GM12878 (cell line): ENCODE measurements around the gene CCDC12. TPM values are rescaled to one million over a fixed set of nuclear protein-coding genes. Genes with fewer than 3 reads are reported as not detected.
A peak's percentile ranks its signal among the peaks of the same experiment; 100 is the strongest.

Source experiments
- ATAC-seq: fragments of 200-7000 bp; cut with Tn5 transposase; 3 replicates; pipeline ENCODE4 v1.9.1; 2020; ENCODE audit warnings: mild to moderate bottlenecking, moderate library complexity
- BruUV-seq: library from RNA; stranded (reverse); fragments of 400-500 nt; replicated peaks from 2 replicates; lab custom pipeline; 2021; lab: Mats Ljungman, UMichigan
- CTCF ChIA-PET: fragments of 300-600 bp; sonication (Branson Sonifier 250); formaldehyde crosslinking; extraction: SDS; loops from one replicate; lab custom pipeline; 2021; ENCODE audit warnings: inconsistent platforms; lab: Yijun Ruan, JAX
- POLR2A ChIA-PET: fragments of 350-600 bp; formaldehyde crosslinking; extraction: SDS; loops from one replicate; lab custom pipeline; 2021; ENCODE audit warnings: inconsistent platforms; lab: Charles Lee
- RAD21 ChIA-PET: fragments of 300-600 bp; sonication (Branson Sonifier 250); formaldehyde crosslinking; loops from one replicate; lab custom pipeline; 2023; ENCODE audit warnings: antibody characterized with exemption; ENCODE audit not compliant: unreplicated experiment; lab: Charles Lee
- SMC1A ChIA-PET: fragments of 300-600 bp; sonication (Branson Sonifier 250); formaldehyde crosslinking; loops from one replicate; lab custom pipeline; 2023; ENCODE audit not compliant: unreplicated experiment, uncharacterized antibody; lab: Charles Lee
- DNase-seq: peaks from one replicate; pipeline ENCODE4 v3.0.0-alpha.2; 2011; ENCODE audit warnings: low read depth, low spot score
- FAIRE-seq: peaks from 3 replicates; lab custom pipeline; 2011; peaks lifted over from hg19 to GRCh38; lab: Jason Lieb, UNC
- H2AFZ ChIP-seq: 2 replicates; pipeline ENCODE4 v1.6.0; 2011; ENCODE audit warnings: low read depth, low read length, control low read depth; ENCODE audit not compliant: control insufficient read depth
- H3K27ac ChIP-seq: 2 replicates; pipeline ENCODE4 v1.5.1; 2011; ENCODE audit warnings: control low read depth; ENCODE audit not compliant: control insufficient read depth, insufficient read depth
- H3K27me3 ChIP-seq, 2 experiments: replicated peaks in 1 of 2; 2 replicates each; pipeline versions ENCODE4 v1.6.0 to v1.6.1; 2011; ENCODE audit warnings: low read length in 1 of 2; ENCODE audit not compliant: control insufficient read depth in 2 of 2, insufficient read depth in 2 of 2
- H3K36me3 ChIP-seq, 2 experiments: 2 replicates each; pipeline ENCODE4 v1.5.1; 2011; ENCODE audit warnings: low read length in 1 of 2; ENCODE audit not compliant: control insufficient read depth in 2 of 2, insufficient read depth in 2 of 2
- H3K4me1 ChIP-seq: 2 replicates; pipeline ENCODE4 v1.6.1; 2011; ENCODE audit warnings: mild to moderate bottlenecking, low read length, moderate library complexity, mixed read lengths; ENCODE audit not compliant: control insufficient read depth, insufficient read depth
- H3K4me2 ChIP-seq: 2 replicates; pipeline ENCODE4 v1.6.0; 2011; ENCODE audit warnings: control low read depth; ENCODE audit not compliant: control insufficient read depth, insufficient read depth
- H3K4me3 ChIP-seq: fragments of 200-600 bp; sonication (generic); 2 replicates; pipeline ENCODE4 v1.5.1; 2016
- H3K79me2 ChIP-seq: 2 replicates; pipeline ENCODE4 v1.6.0; 2011; ENCODE audit warnings: low read length; ENCODE audit not compliant: control insufficient read depth, insufficient read depth
- H3K9ac ChIP-seq: 2 replicates; pipeline ENCODE4 v1.8.0; 2011; ENCODE audit warnings: low read length, control low read depth, mixed read lengths; ENCODE audit not compliant: control insufficient read depth, insufficient read depth
- H3K9me3 ChIP-seq: replicated peaks from 3 replicates; pipeline ENCODE4 v1.5.1; 2011; ENCODE audit warnings: mild to moderate bottlenecking, low read length; ENCODE audit not compliant: control insufficient read depth, insufficient read depth
- H4K20me1 ChIP-seq: 2 replicates; pipeline ENCODE4 v1.6.0; 2011; ENCODE audit not compliant: control insufficient read depth, insufficient read depth
- EZH2 ChIP-seq: IDR thresholded peaks from 2 replicates; pipeline ENCODE4 v1.6.1; 2012; ENCODE audit warnings: low read depth, mild to moderate bottlenecking, control low read depth, inconsistent platforms, low read length, borderline replicate concordance; ENCODE audit not compliant: control insufficient read depth
- FOXK2 ChIP-seq: fragments of 450-650 bp; IDR thresholded peaks from 2 replicates; pipeline ENCODE4 v1.6.1; 2017; ENCODE audit warnings: mild to moderate bottlenecking, moderate library complexity
- PAX8 ChIP-seq: fragments of 450-650 bp; IDR thresholded peaks from 2 replicates; pipeline ENCODE4 v1.6.1; 2017; ENCODE audit warnings: mild to moderate bottlenecking, moderate library complexity
- PBX3 ChIP-seq: IDR thresholded peaks from 2 replicates; pipeline ENCODE4 v1.6.1; 2011; ENCODE audit warnings: mild to moderate bottlenecking, low read depth, low read length, moderate library complexity; ENCODE audit not compliant: insufficient replicate concordance
- POLR2A ChIP-seq: IDR thresholded peaks from 2 replicates; pipeline ENCODE4 v1.6.1; 2011; ENCODE audit warnings: low read depth, mild to moderate bottlenecking, low read length
- RCOR1 ChIP-seq: conservative IDR thresholded peaks from 2 replicates; pipeline ENCODE4 v1.6.1; 2012; ENCODE audit warnings: low read depth, low read length, improper control_type of control experiment
- RUNX3 ChIP-seq: IDR thresholded peaks from 2 replicates; pipeline ENCODE4 v1.6.1; 2012; ENCODE audit warnings: low read length, inconsistent platforms
- SPI1 ChIP-seq: IDR thresholded peaks from 2 replicates; pipeline ENCODE4 v1.6.1; 2011; ENCODE audit warnings: low read depth, mild to moderate bottlenecking, low read length, moderate library complexity, borderline replicate concordance; ENCODE audit not compliant: insufficient read depth
- WGBS: methylation state at CpG from one replicate; pipeline ENCODE4 v1.1.6; 2016; ENCODE audit warnings: low lambda C conversion rate; ENCODE audit not compliant: insufficient replicate concordance, insufficient coverage; ENCODE audit errors: missing lambda C conversion rate; 5-methylcytosine and 5-hydroxymethylcytosine counted together
- in situ Hi-C: fragments of 300-500 bp; cut with MboI; formaldehyde crosslinking; loops from 9 replicates; pipeline ENCODE4 v1.14.3; 2018; ENCODE audit warnings: mixed read lengths
- intact Hi-C: fragments of 100-400 bp; cut with micrococcal nuclease; formaldehyde crosslinking; loops from one replicate; pipeline ENCODE4 v1.14.2; 2022; ENCODE audit not compliant: unreplicated experiment
- polyA plus RNA-seq, 11 experiments: library from polyadenylated mRNA; depleted of rRNA in 4 of 11; unstranded in 6 of 11; stranded (reverse) in 5 of 11; fragments of >200 nt; fragmentation: Nextera tagmentation in 4 of 11; fragmentation: Illumina TruSeq in 1 of 11; extraction: Ambion mirVana in 4 of 11; extraction: Trizol in 1 of 11; gene quantifications; 1 replicate in 1 of 11; 2 replicates in 10 of 11; pipeline versions ENCODE4 v1.2.1 to v1.2.3, GENCODE V29; 2011 to 2016; ENCODE audit warnings: inconsistent platforms in 2 of 11, missing spikeins in 2 of 11, low read depth in 1 of 11
- total RNA-seq, 4 experiments: library from RNA; depleted of rRNA in 3 of 4; stranded (reverse); fragments of >200 nt in 3 of 4; fragmentation: Illumina TruSeq in 1 of 4; extraction: Trizol in 1 of 4; gene quantifications; 2 replicates each; pipeline versions ENCODE4 v1.2.1 to v1.2.3, GENCODE V29; 2013 to 2021
- TF ChIP-seq, protein P1 (sequence below): IDR thresholded peaks from 2 replicates; pipeline ENCODE4 v1.6.1; 2012; ENCODE audit warnings: low read depth, low read length, improper control_type of control experiment
- TF ChIP-seq, protein P2 (sequence below): IDR thresholded peaks from 2 replicates; pipeline ENCODE4 v1.6.1; 2011; ENCODE audit warnings: borderline replicate concordance, low read depth, mild to moderate bottlenecking, moderate library complexity, low read length; ENCODE audit not compliant: insufficient read depth, poor library complexity, severe bottlenecking

The CCDC12 gene
- total and polyA plus RNA-seq, 10 of the 15 experiments (the other 5 are each of a cell fraction or from before 2014, with no cell fraction given): 9.2 to 91.4 (median 61.3) TPM

GRCh38 chr3:46982546-46982945 lies 6.0 kb upstream of the CCDC12 start (continued):
- TF ChIP-seq, protein P1, sequence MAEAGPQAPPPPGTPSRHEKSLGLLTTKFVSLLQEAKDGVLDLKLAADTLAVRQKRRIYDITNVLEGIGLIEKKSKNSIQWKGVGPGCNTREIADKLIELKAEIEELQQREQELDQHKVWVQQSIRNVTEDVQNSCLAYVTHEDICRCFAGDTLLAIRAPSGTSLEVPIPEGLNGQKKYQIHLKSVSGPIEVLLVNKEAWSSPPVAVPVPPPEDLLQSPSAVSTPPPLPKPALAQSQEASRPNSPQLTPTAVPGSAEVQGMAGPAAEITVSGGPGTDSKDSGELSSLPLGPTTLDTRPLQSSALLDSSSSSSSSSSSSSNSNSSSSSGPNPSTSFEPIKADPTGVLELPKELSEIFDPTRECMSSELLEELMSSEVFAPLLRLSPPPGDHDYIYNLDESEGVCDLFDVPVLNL: no peak
- TF ChIP-seq PBX3: no peak
- TF ChIP-seq, all 136 proteins: peak for 0

DNA sequence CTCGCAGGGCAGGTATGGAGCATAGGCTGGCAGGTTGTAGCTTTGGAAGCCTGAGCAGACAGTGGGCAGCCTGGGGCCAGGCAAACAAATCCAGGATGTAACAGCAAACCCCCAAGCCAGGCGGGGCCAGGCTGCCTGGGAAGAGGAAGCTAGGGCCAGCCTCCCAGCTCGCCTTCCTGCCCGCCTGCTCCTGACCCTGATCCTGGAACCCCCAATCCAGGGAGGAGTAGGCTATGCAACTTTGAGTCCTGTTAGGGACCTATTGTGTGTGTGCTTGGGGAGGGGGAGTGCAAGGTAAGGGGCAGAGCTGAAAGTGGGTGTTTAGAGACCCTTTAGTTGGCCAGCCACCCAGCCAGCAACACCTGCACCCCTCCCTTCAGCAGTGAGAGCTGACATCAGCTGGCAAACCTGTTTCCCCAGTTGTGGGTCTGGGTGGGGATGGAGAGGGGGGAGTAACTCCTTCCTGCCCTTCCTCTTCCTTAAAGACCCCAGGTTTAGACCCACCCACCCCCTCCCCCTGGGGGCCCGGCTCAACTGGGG lies 5.5 kb upstream of the CCDC12 start:
- no peaks in the 10 kb centered on the region for H3K9me3 ChIP-seq
- SMC1A ChIA-PET: interaction anchor here (0.6 to 9.6 kb wide), 11 partner anchors 8 to 149 kb away, joined by 3 to 126 read pairs (median 3); no protein-coding TSS in a partner anchor
- in situ Hi-C loops: no loop called here
- peaks cover 37% of the 10 kb centered on the region for H3K4me1 ChIP-seq
- peak overlapping the region; percentile 68 for H3K4me2 ChIP-seq
- no peak overlapping the region for H2AFZ ChIP-seq
- H3K4me3 ChIP-seq: peak overlapping the region; percentile 57
- no peak overlapping the region for H3K27ac ChIP-seq
- POLR2A ChIA-PET: interaction anchor here (0.7 to 1.8 kb wide), 5 partner anchors 23 to 68 kb away, joined by 3 to 6 read pairs (median 4); no protein-coding TSS in a partner anchor
- CTCF ChIA-PET: interaction anchor here (1.0 to 2.3 kb wide), 11 partner anchors 9 to 132 kb away, joined by 3 to 9 read pairs (median 4); no protein-coding TSS in a partner anchor
- H3K79me2 ChIP-seq: peaks cover 58% of the 10 kb centered on the region
- DNase-seq: no peak
- peak overlapping the region; percentile 10; the same call in 1 of the 2 replicates for H3K9ac ChIP-seq
- no TSS peak for BruUV-seq
- TF ChIP-seq PAX8: no peak
- TF ChIP-seq RUNX3: no peak
- no peak for TF ChIP-seq FOXK2
- TF ChIP-seq, protein P2, sequence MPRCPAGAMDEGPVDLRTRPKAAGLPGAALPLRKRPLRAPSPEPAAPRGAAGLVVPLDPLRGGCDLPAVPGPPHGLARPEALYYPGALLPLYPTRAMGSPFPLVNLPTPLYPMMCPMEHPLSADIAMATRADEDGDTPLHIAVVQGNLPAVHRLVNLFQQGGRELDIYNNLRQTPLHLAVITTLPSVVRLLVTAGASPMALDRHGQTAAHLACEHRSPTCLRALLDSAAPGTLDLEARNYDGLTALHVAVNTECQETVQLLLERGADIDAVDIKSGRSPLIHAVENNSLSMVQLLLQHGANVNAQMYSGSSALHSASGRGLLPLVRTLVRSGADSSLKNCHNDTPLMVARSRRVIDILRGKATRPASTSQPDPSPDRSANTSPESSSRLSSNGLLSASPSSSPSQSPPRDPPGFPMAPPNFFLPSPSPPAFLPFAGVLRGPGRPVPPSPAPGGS: no peak
- no peak for TF ChIP-seq RCOR1
- TF ChIP-seq SPI1: no peak
- TF ChIP-seq EZH2: no peak
- 0 out of 2 replicates have a peak, but pooled peaks have one; percentile 2 for TF ChIP-seq POLR2A
- TF ChIP-seq, all 136 proteins: peak for 1
- Histone ChIP-seq H3K36me3 (no peaks in the 10 kb centered on the region), H3K27me3 (no peaks in the 10 kb centered on the region), H4K20me1 (no peaks in the 10 kb centered on the region)
- RAD21 ChIA-PET: interaction anchor here (0.8 to 3.9 kb wide), 7 partner anchors 16 to 58 kb away, joined by 3 to 28 read pairs (median 5); no protein-coding TSS in a partner anchor
- FAIRE-seq: no peak
- intact Hi-C loops: no loop called here
- ATAC-seq: no peak
- WGBS: 97% methylated on average over 4 of the region's 5 CpGs
